DMS153 (cell line): ENCODE results near the gene ALPI.

Experiments used
- DNase-seq: peaks from one replicate; lab custom pipeline; 2025; lab: John Stamatoyannopoulos, UW

Gene ALPI

GRCh38 chr2:232501331-232501771 lies 45.4 kb downstream of the ALPI start:
- no peak for DNase-seq

- no peak for DNase-seq
Measured at GRCh38 chr2:232501794-232502390, 45.9 kb downstream of the ALPI start.

DNA sequence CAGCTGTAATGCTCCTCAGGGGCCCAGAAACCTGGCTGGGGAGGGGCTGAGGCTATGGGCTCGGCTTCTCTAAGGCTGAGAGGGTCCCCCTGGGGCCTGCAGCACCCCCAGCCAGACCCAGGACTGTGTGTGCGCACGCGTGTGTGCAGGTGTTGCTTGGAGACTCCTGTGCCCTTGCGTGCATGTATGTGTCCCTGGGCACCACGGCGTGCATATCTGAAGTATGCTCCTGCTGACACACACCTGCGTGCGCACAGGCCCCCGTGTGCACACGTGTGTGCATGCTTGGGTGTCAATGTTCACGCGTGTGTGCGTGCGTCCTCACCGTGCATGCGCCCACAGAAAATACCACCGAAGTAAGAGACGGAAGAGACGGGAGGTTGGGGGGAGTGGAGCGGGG lies 46.6 kb downstream of the ALPI start:
- DNase-seq = no peak

GRCh38 chr2:232502911-232503808 lies 47.2 kb downstream of the ALPI start:
- DNase-seq = no peak

DNA sequence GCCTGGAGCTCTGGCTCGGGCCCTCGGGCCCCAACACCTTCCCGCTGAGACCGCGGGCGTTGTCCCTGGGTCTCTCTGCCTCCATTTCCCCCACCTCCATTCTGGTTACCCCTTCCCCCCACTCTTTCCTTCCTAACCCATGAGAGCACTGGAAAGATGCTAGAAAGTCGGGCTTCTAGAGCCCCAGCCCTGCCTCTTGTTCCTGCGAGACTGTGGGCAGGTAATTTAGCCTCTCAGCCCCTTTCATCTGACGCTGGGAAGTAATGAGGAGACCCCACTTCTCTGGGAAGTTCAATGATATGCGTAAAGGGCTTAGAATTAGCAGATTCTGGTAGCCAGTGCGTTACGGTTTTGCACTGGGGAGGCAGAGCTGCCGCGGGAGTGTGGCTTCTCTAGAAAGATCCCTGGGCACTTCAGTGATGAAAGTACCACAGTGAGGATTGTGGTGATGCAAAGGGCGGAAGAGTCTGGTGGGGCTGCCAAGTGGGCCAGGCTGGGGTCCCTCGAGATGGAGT lies 47.9 kb downstream of the ALPI start:
- DNase-seq = no peak

- DNase-seq = no peak
Measured at GRCh38 chr2:232504438-232504837, 48.5 kb downstream of the ALPI start.

DNA sequence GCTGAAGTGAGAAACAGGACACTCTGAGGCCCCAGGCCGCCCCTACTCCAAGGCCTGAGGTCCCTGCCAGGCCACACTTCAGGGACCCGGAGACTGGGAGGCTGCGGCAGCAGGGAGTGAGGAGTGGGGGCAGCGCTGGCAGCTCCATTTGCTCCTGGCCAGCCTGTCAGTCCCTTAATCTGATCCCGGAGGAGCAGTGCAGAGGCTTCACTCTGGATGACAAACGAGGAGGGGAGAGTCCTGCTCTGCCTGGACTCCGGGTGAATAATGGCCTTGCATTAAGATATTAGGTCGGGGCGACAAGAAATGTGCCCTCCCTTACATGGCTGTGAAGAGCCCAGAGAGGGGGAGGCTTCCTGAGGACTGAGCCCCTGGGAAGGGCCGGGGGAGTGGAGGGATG lies 49.9 kb downstream of the ALPI start:
- DNase-seq = no peak

GRCh38 chr2:232506709-232507108 lies 50.8 kb downstream of the ALPI start:
- no peak for DNase-seq

DNA sequence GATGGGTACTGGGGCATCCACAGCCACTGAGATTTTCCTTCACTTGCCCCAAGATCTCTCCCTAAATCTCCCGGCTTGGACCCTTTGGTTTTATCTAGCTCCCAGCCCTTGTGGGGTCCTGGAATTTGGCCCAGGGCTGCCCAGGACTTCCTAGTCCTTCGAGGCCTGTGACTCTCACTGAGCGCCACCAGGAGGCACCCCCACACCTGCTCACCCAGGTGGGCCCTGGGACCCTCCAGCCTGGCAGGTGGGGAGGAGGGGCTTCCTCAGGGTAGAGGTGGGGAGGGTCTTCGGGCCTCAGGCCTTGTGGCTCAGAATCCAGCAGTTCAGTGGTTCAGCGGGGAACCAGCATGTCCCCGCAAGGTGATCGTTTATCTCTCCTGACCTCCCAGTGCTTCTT lies 52.3 kb downstream of the ALPI start:
- DNase-seq = no peak
